T-helper 2 cell treated with Interferon-gamma antibody and Interleukin-4, amounts not matched to agents 5 μg/mL and 100 μg/mL, for 36 hours (primary cell): ENCODE results near the gene RNF144A.

ENCODE experiments used
- DNase-seq: peaks from one replicate; pipeline ENCODE4 v3.0.0; 2021; ENCODE audit warnings: low spot score
- H3K27ac Mint-ChIP-seq: one replicate; pipeline ENCODE4 v1.8.0; 2021; ENCODE audit warnings: mild to moderate bottlenecking, mixed read lengths
- H3K27me3 Mint-ChIP-seq: one replicate; pipeline ENCODE4 v1.8.0; 2021; ENCODE audit warnings: low read depth, mixed read lengths
- H3K36me3 Mint-ChIP-seq: one replicate; pipeline ENCODE4 v1.8.0; 2021; ENCODE audit warnings: low read depth, mixed read lengths
- H3K4me1 Mint-ChIP-seq: one replicate; pipeline ENCODE4 v1.8.0; 2021; ENCODE audit warnings: low read depth, mixed read lengths
- H3K4me3 Mint-ChIP-seq: one replicate; pipeline ENCODE4 v1.8.0; 2022; ENCODE audit warnings: mild to moderate bottlenecking, moderate library complexity, mixed read lengths
- H3K9me3 Mint-ChIP-seq: one replicate; pipeline ENCODE4 v1.8.0; 2021; ENCODE audit warnings: mixed read lengths

Gene RNF144A

GRCh38 chr2:6955511-6956136, 38.4 kb downstream of the RNF144A start:
- peaks cover 12% of the 10 kb centered on the region for H3K36me3 Mint-ChIP-seq
- H3K9me3 Mint-ChIP-seq: no peaks in the 10 kb centered on the region
- no peak overlapping the region for H3K27ac Mint-ChIP-seq
- DNase-seq: no peak
- peaks cover 16% of the 10 kb centered on the region for H3K4me1 Mint-ChIP-seq
- H3K4me3 Mint-ChIP-seq: no peak overlapping the region
- H3K27me3 Mint-ChIP-seq: no peaks in the 10 kb centered on the region

GRCh38 chr2:6956566-6956965, 39.4 kb downstream of the RNF144A start:
- Mint-ChIP-seq H3K27me3 (no peaks in the 10 kb centered on the region), H3K4me3 (no peak overlapping the region), H3K36me3 (peaks cover 9% of the 10 kb centered on the region), H3K9me3 (no peaks in the 10 kb centered on the region), H3K4me1 (peaks cover 15% of the 10 kb centered on the region), H3K27ac (no peak overlapping the region)
- DNase-seq: no peak

GRCh38 chr2:6957031-6957714, 40.0 kb downstream of the RNF144A start:
- peaks cover 15% of the 10 kb centered on the region for H3K4me1 Mint-ChIP-seq
- peaks cover 12% of the 10 kb centered on the region for H3K36me3 Mint-ChIP-seq
- DNase-seq: no peak
- H3K27me3 Mint-ChIP-seq: no peaks in the 10 kb centered on the region
- H3K9me3 Mint-ChIP-seq: no peaks in the 10 kb centered on the region
- no peak overlapping the region for H3K27ac Mint-ChIP-seq
- H3K4me3 Mint-ChIP-seq: no peak overlapping the region

GRCh38 chr2:6957910-6958615, 40.9 kb downstream of the RNF144A start:
- no peak overlapping the region for H3K27ac Mint-ChIP-seq
- no peaks in the 10 kb centered on the region for H3K27me3 Mint-ChIP-seq
- peaks cover 15% of the 10 kb centered on the region for H3K4me1 Mint-ChIP-seq
- H3K9me3 Mint-ChIP-seq: no peaks in the 10 kb centered on the region
- H3K36me3 Mint-ChIP-seq: peaks cover 18% of the 10 kb centered on the region
- no peak for DNase-seq
- H3K4me3 Mint-ChIP-seq: no peak overlapping the region

GRCh38 chr2:6958616-6959235, 41.5 kb downstream of the RNF144A start:
- peaks cover 20% of the 10 kb centered on the region for H3K4me1 Mint-ChIP-seq
- H3K27ac Mint-ChIP-seq: peak overlapping the region; percentile 6
- H3K36me3 Mint-ChIP-seq: peaks cover 22% of the 10 kb centered on the region
- no peak overlapping the region for H3K4me3 Mint-ChIP-seq
- no peaks in the 10 kb centered on the region for H3K27me3 Mint-ChIP-seq
- peaks cover 2% of the 10 kb centered on the region for H3K9me3 Mint-ChIP-seq
- no peak for DNase-seq

GRCh38 chr2:6959751-6960150, 42.5 kb downstream of the RNF144A start:
- Mint-ChIP-seq H3K4me3 (no peak overlapping the region), H3K27ac (no peak overlapping the region), H3K36me3 (peaks cover 25% of the 10 kb centered on the region), H3K27me3 (no peaks in the 10 kb centered on the region), H3K9me3 (peaks cover 4% of the 10 kb centered on the region), H3K4me1 (peaks cover 23% of the 10 kb centered on the region)
- no peak for DNase-seq

GRCh38 chr2:6960659-6961058, 43.4 kb downstream of the RNF144A start:
- no peak for DNase-seq
- Mint-ChIP-seq H3K4me3 (no peak overlapping the region), H3K4me1 (peaks cover 23% of the 10 kb centered on the region), H3K36me3 (peaks cover 29% of the 10 kb centered on the region), H3K27ac (no peak overlapping the region), H3K9me3 (peaks cover 4% of the 10 kb centered on the region), H3K27me3 (no peaks in the 10 kb centered on the region)

GRCh38 chr2:6963727-6964126, 46.5 kb downstream of the RNF144A start:
- H3K9me3 Mint-ChIP-seq: peaks cover 4% of the 10 kb centered on the region
- peaks cover 33% of the 10 kb centered on the region for H3K36me3 Mint-ChIP-seq
- no peak overlapping the region for H3K4me3 Mint-ChIP-seq
- no peaks in the 10 kb centered on the region for H3K27me3 Mint-ChIP-seq
- H3K4me1 Mint-ChIP-seq: peaks cover 21% of the 10 kb centered on the region
- H3K27ac Mint-ChIP-seq: no peak overlapping the region
- no peak for DNase-seq

- Mint-ChIP-seq H3K4me1 (peaks cover 16% of the 10 kb centered on the region), H3K36me3 (peaks cover 36% of the 10 kb centered on the region), H3K4me3 (no peak overlapping the region), H3K27ac (no peak overlapping the region), H3K9me3 (peaks cover 4% of the 10 kb centered on the region), H3K27me3 (no peaks in the 10 kb centered on the region)
- no peak for DNase-seq
Observed at GRCh38 chr2:6965071-6965795, 48.0 kb downstream of the RNF144A start.

- Mint-ChIP-seq H3K36me3 (peaks cover 41% of the 10 kb centered on the region), H3K27me3 (no peaks in the 10 kb centered on the region), H3K4me1 (peaks cover 10% of the 10 kb centered on the region), H3K9me3 (peaks cover 4% of the 10 kb centered on the region), H3K4me3 (no peak overlapping the region), H3K27ac (no peak overlapping the region)
- no peak for DNase-seq
Observed at GRCh38 chr2:6966446-6966940, 49.3 kb downstream of the RNF144A start.

- peaks cover 10% of the 10 kb centered on the region for H3K4me1 Mint-ChIP-seq
- H3K27ac Mint-ChIP-seq: no peak overlapping the region
- H3K36me3 Mint-ChIP-seq: peaks cover 38% of the 10 kb centered on the region
- DNase-seq: no peak
- no peak overlapping the region for H3K4me3 Mint-ChIP-seq
- H3K9me3 Mint-ChIP-seq: peaks cover 4% of the 10 kb centered on the region
- no peaks in the 10 kb centered on the region for H3K27me3 Mint-ChIP-seq
Observed at GRCh38 chr2:6967301-6967700, 50.1 kb downstream of the RNF144A start.

GRCh38 chr2:6968319-6969100, 51.3 kb downstream of the RNF144A start:
- no peak overlapping the region for H3K4me3 Mint-ChIP-seq
- peaks cover 31% of the 10 kb centered on the region for H3K36me3 Mint-ChIP-seq

GRCh38 chr2:6970551-6970950, 53.3 kb downstream of the RNF144A start:
- H3K36me3 Mint-ChIP-seq: peaks cover 26% of the 10 kb centered on the region
- no peaks in the 10 kb centered on the region for H3K9me3 Mint-ChIP-seq
- H3K27ac Mint-ChIP-seq: no peak overlapping the region
- H3K27me3 Mint-ChIP-seq: no peaks in the 10 kb centered on the region
- H3K4me1 Mint-ChIP-seq: peaks cover 2% of the 10 kb centered on the region
- H3K4me3 Mint-ChIP-seq: no peak overlapping the region
- no peak for DNase-seq

More at GRCh38 chr2:6968319-6969100, 51.3 kb downstream of the RNF144A start:
- Mint-ChIP-seq H3K27me3 (no peaks in the 10 kb centered on the region), H3K9me3 (peaks cover 4% of the 10 kb centered on the region), H3K4me1 (peaks cover 7% of the 10 kb centered on the region), H3K27ac (no peak overlapping the region)
- no peak for DNase-seq
